Measurements from ENCODE around the gene CD83.

- TF ChIP-seq POLR2A (IDR thresholded peaks at IDR 0.05; ENCODE audit: low read depth, low read length) (no peak), POLR2AphosphoS5 (IDR thresholded peaks at IDR 0.05; ENCODE audit: low read depth, low read length) (no peak), TAF1 (IDR thresholded peaks at IDR 0.05; ENCODE audit: borderline replicate concordance, low read depth, low read length) (no peak)
Measured at GRCh38 chr6:14138701-14139215, 21.2 kb downstream of the CD83 start.

All from GM12892 (cell line).